ENCODE measurements around the gene MON1B.
A peak's percentile ranks its signal among the peaks of the same experiment; 100 is the strongest.
"Not testable (repeated sequence)": the region's sequence is repeated elsewhere in the genome, so short reads cannot be mapped to it uniquely, and the experiment has no call there.

MON1B gene

DNA sequence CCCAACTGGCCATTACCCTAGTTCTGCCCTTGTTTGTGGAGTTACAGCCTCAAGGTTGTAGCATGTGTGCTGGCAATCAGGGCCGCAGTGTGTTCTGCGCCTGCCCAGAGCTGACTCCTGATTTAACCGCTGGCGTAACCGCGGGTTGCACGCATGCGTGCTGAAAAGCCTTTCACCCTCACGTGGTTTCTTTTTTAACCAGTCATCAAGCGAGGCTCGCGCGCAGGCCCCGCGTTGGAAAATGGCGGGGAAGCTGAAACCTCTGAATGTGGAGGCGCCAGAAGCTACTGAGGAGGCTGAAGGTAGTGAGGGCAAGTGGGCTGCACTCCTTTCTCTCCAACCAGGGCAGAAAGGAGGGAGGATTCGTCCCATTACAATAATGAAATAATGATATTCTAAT lies 8.2 kb downstream of the MON1B start, which contains the start of gene SYCE1L:
Gene SYCE1L, plus strand, starts transcription at position 198 of the 400 bp plus-strand sequence. Its CDS starts 44 bp downstream, at position 242.
- no peak for DNase-seq

DNA sequence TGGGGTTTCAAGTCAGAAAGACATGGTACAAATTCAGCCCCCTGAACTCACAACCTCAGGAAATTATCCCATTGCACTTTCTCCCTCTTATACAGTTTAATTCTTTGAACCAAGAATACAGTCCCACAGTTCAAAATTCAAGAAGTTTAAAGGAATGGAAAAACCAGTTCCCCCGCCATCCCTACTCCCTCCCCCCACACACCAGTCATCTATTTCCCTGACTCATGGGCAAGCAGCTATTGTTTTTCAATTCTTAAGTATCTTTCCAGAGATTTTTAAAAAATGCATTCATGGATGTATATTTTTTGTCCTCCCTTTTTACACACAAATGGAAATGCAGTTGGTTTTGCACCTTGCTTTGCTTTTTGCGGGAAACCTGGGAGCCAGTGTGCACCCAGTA lies 15.5 kb downstream of the MON1B start:
- no peak for DNase-seq

DNA sequence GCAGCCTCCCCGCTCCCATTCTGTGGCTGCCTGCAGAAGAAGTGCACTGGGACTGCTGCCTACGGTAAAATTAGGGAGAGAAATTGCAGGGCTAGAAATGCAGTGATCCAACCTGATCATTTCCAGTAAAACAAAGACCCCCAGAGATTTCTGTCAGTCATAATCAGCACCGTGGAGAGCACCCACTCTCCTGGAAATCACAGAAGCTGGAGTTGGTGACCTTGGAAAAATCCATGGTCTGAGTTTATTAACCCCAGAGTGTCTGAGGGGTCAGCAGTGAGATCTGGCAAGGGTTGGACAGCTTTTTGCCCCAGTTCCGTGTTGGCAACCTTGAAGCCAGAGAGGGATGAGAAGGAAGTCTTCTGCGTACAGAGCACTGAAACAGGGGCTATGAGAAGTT lies 16.0 kb downstream of the MON1B start:
- no peak for DNase-seq

DNA sequence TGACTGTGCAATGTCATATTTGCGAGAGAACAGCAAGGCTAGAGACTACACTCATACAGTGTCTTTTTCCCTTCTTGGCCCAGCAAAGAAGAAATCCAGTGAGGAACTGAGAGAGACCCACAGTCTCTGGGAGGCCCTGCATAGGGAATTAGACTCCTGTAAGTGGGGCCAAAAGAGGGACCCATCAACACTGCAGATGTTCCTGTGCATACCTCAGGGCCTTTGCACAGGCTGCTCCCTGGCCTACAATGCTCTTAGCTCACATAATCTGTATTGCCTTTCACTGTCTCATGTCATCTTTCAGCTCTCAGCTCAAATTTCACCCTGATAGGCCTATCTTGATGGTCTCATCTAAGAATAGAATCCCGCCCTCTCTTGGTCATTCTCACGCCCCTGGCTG lies 17.4 kb downstream of the MON1B start:
- DNase-seq: no peak

DNA sequence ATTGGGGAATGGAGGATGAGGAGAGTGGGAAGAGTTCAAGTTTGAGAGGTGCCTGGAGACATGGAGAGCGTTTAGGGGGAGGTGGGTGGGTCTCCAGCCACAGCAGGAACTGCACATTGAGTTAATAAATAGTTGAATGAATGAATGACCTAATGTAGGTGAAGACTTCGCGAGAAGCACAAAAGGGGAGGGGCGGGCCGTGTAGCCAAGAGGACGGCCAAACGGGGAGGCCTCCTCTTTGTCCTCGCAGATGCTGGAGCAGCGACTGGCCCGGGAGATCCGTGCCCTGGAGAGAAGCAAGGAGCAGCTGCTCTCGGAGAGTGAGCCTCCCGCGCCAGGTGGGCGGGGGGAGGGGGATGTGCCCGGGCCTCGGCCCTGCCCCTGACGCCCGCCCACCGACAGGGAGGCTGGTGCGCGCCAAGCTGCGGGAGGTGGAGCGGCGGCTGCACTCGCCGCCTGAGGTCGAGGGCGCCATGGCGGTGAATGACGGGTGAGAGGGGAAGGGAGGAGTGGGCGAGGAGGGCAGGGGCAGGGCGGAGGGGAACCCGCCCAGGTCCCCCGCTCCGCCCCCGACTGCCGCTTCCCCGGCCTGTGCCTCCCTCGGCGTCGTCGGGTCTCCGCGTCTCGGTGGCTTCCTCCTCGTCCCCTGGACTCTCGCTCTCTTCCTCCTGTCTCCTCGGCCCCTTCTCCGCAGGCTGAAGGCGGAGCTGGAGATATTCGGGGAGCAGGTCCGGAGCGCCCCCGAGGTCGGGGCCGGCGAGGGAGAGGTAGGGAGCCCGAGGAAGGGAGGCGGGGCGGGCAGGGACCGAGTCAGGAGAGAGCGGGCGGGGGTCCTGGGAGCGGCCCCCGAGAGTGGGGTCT lies 21.1 kb downstream of the MON1B start:
- DNase-seq: peak; percentile 74 to 82

DNA sequence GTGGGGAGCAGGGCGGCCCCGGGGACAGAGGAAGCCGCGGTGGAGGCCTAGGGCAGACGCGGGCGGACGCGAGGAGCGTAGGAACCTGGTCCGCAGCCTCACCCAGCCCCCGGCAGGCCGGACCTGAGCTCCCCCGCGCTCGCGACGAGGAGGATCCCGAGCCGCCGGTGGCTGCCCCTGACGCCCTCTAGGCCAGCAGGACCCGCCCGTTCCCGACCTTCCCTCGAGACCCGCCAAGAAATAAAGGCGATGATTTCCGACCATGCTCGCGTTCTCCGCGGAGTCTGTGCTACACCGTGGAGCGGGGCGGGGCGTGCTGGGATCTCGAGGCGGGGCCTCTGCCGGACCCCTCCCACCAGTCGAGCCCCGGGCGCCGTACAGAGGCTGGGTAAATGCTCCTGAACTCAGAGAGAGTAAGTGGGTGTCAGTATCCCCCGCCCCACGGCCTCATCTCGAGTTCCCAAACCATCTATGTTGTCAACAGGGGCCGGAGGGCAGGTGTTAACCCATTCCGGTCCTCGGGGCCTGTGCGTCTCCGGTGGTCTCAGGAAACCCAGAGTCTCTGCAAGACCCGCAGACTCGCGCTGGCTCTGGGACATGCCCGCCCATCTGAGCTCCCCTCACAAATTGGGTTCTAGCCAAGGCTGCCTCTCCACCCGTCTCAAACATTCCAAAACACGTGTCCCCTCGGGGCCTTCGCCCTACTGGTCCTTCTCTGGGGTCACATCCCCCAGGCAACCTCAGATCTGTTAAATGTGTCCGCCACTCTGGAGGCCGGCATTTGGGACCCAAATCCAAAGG lies 22.0 kb downstream of the MON1B start:
- peak; percentile 68 to 75 for DNase-seq

DNA sequence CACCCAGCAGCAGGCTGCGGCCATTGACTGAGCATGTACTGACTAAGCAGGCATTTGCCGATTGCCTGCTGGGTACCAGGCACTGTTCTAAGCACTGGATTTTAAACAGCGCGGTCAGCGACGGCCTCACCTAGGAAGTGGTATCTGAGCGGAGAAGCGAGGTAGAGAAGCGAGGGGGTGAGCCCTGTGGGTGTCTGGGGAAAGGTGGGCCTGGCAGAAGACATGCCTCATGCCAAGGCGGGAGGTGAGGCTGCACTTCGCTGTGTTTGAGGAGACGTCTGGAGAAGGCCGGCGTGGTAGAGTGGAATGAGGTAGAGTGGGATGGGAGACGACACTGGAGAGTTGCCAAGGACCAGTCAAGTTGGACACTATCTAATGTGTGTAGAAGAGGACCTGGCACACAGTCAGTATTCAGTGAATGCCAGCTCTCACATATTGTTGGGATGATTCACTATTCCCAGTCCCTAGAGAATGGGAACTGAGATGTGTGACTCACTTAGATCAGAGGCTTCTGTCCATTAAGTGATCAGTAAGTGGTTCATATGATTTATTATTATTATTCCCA lies 22.6 kb downstream of the MON1B start:
- no peak for DNase-seq

DNA sequence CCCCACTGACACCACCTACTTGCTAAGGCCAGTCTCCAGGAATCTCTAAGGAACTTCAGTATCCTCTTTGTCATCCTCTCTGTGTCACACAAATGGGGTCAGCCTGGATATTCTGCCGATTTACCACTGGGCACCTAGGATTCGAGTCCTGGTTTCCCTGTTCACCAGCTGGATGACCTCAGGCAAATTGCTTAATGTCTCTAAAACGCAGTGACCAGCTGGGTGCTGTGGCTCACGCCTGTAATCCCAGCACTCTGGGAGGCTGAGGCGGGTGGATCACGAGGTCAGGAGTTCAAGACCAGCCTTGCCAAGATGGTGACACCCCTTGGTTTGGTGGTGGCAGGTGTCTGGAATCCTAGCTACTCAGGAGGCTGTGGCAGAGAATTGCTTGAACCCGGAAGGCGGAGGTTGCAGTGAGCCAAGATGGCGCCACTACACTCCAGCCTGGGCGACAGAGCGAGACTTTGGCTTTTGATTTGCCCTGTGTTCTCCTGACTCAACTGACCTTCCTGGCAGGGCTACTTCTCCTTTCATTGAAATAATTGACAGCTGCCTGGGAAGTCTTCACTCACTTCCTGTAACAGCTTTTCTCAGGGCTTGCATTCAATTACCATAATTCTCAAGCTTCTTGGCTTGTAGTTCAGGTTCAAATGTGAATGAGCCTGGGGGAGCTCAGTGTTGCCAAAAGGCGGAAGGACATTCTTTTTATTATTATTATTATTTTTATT lies 23.6 kb downstream of the MON1B start:
- no peak for DNase-seq

DNA sequence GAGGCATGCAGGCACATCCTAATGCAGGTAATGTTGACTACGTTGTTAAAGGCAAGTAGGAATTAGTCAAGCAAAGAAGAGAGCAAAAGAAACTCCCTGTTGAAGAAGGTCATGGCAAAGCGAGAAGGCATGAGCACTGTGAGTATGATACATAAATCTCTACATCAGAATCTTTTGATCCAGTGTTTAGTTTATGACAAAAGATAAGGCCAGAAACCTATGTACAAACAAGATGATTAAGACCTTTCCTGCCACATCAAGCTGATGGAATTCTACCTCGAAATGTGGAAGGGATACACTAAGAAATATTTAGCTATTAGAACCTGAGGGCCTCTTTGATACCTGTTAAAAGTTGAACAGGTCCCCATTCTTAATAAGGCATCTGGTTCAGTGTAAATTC lies 28.4 kb downstream of the MON1B start:
- no peak for DNase-seq

DNA sequence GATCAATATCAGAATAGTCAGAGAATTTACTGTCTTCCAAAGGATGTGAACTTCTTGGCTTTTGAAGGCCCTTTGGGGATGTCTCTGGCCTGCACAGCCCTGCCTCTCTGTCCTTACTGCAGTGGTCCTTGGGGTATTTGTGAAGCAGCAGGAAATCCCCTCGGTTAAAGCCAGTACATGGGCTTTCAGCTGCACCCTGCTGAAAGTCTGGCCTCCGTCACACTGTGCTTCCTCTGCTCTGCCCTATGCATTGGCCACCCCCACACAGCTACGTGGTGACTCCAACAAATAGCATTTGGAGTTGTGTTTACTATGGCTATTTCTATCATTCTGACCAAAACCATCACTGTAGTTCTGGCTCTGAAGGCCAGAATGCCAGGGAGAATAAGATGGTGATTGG lies 29.4 kb downstream of the MON1B start:
- no peak for DNase-seq

DNA sequence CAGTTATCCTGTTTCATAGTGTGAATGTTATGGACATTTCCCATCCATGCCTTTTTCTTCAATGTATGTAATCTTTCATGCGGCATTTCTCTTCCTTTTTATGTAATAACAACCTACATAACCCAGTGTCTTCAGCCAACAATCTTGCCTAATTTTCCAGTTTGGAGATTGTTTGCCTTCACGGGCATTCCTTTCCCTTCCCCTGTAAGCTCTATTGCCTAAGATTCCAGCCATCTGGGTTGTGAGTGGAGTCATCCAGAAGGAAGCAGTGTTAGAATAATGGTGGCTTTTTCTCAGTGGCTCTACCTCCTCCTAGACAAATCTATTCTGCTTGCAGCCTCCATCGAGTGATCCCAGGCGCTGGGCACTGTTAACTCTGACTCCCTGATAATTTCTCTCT lies 30.5 kb downstream of the MON1B start:
- no peak for DNase-seq

DNA sequence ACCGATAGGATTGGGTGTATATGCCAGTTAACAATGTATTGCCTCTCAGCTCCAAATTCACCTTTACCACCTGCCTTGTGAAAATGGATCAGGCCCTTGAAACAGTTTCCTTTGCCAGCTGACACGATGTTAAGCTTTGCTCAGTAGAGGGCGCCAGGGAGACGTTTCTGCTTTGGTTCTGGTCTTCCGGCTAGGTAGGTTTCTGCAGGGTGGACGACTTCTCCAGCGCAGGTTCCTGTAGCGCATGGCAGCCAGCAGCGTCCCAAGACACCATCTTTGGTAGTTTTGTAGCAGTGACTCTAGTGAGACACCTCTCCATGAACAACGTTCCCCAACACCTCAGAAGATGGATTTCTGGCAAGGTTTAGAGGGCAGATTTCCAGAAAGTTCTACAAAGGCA lies 32.2 kb downstream of the MON1B start:
- peak in 1 of 2 donors; percentile 14 for DNase-seq

DNA sequence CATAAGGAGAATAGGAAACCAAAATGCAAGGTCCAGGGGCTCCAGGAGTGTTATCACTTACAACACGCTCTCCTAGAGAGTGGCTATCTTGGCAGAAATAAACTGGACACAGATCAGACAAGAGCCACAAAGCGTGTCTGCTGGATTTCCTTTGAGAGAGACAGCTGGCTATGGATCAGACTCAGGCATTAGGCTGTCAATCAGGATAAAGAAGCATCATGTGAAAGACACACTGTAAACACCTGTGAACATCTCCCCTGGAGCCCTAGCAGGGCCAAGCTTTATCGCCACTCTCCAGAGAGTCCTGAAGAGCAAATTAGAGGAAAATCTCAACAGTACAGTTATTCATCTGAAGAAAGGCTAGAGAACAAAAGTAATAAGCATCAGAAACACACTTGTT lies 34.2 kb downstream of the MON1B start:
- DNase-seq: no peak

DNA sequence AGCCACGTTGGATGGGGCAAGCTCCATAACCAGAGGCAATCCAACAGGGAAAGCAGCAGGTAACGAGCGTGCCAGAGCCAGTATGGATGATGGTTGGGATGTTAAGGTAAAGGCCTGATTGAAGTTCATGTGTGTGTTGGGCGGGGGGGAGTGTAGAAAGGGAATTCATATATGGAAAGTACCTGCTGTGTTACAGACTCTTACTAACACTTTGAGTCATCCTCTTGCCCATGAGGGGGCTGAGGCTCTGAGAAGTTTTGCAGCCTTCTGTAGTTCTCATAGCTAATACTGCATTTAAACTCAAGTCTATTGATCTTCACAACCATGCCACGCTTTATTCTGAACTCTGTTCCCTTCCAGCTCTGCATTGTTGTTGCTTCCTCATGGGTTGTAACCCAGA lies 36.8 kb downstream of the MON1B start:
- DNase-seq: no peak

DNA sequence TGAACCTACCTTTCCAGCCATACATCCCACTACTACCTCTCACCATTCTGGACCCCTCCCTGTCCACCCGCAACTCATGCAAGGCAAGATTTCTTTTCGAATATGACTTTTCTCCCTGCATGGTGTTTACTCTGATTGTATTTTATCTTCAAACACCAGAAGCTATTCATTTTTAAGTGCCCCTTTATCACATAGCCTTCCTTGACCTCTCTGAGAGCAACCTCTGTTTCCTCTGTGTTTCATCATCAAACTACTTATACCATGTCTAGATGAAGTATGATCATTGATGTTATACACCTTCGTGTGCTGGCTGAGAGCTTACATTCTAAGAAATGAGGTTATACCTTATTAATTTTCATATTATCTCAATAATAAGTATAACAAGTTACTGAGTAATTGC lies 40.1 kb downstream of the MON1B start:
- DNase-seq: no peak

DNA sequence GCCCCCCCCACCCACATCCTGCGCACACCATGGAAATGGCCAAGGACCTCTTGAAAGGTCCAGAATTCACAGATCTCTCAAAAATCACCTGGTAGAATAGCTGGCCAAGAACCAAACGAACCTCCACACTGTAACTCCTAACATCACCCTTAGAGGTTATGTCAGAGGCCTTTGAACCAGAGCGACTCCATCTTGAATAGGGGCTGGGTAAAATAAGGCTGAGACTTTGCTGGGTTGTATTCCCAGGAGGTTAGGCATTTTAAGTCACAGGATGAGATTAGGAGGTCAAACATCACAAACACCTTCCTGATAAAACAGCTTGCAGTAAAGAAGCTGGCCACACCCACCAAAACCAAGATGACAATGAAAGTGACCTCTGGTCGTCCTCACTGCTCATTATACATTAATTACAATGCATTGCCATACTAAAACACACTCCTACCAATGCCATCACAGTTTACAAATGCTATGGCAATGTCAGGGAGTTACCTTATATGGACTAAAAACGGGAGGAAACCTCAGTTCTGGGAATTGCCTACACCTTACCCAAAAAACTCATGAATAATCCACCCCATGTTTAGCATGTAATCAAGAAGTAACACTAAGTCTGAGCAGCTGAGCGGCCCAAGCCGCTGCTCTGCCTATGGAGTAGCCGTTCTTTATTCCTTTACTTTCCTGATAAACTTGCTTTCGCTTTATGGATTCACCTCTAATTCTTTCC lies 43.0 kb downstream of the MON1B start:
- DNase-seq: no peak

DNA sequence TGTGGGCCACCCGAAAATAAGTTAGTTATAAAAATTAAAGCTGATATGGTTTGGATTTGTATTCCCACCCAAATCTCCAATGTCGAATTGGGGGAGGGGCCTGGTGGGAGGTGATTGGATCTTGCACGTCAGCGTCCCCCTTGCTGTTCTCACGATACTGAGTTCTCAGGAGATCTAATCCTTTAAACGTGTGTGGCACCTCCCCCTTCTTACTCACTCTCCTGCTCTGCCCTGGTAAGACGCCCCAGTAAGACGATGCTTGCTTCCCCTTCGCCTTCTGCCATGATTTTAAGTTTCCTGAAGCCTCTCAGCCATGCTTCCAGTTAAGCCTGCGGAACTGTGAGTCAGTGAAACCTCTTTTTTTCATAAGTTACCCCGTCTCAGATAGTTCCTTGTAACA lies 43.6 kb downstream of the MON1B start:
- DNase-seq: no peak

DNA sequence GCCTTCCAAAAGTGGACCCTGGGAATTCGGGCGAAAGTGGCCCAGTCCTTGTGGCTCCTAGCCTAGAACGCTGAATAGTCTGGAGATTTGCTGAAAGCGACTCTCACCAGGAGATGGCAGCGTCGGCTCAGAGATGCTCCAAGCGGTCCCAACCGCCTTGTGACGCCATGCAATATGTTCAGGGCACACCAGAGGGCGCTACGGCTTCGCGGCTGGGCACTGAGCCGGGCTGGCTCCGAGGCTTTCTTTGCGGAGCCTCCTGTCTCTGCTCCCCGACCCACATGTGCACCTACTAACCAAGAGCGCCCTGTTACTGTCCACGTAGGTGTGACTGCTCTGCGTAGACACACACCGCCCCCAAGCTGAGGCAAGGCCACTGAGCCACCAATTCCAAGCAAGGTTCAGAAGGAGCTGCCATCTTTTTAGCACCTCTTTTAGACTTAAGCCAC lies 45.1 kb downstream of the MON1B start:
- peak; percentile 87 to 88 for DNase-seq

DNA sequence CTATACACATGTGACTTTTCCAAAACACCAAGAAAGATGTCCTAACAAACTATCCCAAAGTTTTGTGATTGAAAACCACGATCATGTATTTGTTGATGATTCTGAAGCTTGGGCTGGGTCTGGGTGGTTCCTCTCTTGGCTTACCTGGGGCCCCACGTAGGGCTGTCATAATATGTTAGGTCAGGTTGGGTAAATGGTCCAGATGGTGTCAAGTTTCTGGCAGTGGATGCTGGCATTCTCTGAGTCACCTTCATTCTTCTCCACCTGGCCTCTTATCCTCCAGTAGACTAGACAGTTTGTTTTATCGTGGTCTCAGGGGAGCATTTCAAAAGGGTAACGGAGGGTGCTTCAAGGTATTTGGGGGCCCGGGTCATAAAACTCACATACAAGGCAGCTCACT lies 47.6 kb downstream of the MON1B start:
- no peak for DNase-seq

DNA sequence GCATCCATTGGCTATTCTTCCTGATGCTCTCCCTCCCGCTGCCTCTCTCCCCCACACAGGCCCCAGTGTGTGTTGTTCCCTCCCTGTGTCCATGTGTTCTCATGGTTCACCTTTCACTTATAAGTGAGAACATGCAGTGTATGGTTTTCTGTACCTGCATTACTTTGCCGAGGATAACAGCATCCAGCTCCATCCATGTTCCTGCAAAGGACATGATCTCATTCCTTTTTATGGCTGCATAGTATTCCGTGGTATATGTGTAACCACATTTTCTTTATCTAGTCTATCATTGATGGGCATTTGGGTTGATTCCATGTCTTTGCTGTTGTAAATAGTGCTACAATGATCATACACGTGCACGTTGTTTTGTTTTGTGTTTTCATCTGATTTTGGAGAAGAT lies 51.5 kb downstream of the MON1B start:
- not testable (repeated sequence) for DNase-seq

DNA sequence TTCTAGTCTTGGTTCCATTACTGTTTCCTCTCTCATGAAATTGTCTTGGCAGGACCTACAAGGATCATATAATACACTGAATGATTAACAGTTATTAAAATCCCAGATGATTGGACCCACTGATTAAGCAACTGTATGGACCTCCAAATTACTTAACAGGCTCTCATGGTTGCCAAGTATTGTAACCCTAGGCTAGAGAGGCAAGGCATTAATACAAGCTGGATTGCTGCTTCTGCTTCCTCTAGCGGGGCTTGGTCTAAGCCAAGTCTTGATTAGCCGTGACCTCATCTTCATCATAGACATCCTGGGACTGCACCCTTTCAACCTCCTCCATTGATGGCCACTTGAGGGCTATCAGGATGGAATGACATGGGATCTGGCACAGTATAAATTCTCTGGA lies 55.2 kb downstream of the MON1B start:
- DNase-seq: no peak

DNA sequence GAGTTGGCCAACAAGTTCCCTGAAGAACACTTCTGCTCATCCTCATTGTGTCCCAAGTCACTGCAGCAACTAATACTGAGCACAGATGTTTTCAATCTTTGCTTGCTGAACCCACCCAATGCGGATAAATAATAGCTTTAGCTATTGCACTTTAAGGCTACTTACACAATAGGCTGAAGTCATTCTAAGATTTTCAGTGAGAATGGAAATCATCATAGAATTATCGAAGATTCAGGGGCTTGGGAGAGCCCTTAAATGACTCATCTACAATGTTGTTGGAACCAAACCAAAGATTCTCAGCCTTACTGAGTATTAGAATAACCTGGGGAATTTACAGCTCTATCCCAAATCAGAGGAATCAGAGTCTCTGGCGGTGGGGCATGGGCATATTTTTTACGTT lies 59.4 kb downstream of the MON1B start:
- DNase-seq: no peak
